Adipocyte (in vitro differentiated cells): ENCODE results near the gene PDZRN3.

Experiments used
- DNase-seq: peaks from one replicate; pipeline ENCODE4 v3.0.0-alpha.2; 2015; ENCODE audit warnings: low read depth
- H3K27me3 ChIP-seq: replicated peaks from 2 replicates; pipeline ENCODE4 v1.7.0; 2013; ENCODE audit warnings: mild to moderate bottlenecking, low read length, moderate library complexity; ENCODE audit not compliant: control insufficient read depth, insufficient read depth
- H3K36me3 ChIP-seq: 2 replicates; pipeline ENCODE4 v1.7.0; 2013; ENCODE audit warnings: low read length, mild to moderate bottlenecking, moderate library complexity; ENCODE audit not compliant: control insufficient read depth, insufficient read depth, severe bottlenecking
- H3K4me1 ChIP-seq: 2 replicates; pipeline ENCODE4 v1.7.0; 2013; ENCODE audit warnings: mild to moderate bottlenecking, low read length, moderate library complexity; ENCODE audit not compliant: control insufficient read depth, insufficient read depth
- H3K4me3 ChIP-seq: 2 replicates; pipeline ENCODE4 v1.7.0; 2013; ENCODE audit warnings: mild to moderate bottlenecking, low read length, moderate library complexity
- H3K9ac ChIP-seq: 2 replicates; pipeline ENCODE4 v1.7.0; 2013; ENCODE audit warnings: mild to moderate bottlenecking, low read length, moderate library complexity
- H3K9me3 ChIP-seq: 2 replicates; pipeline ENCODE4 v1.7.0; 2013; ENCODE audit warnings: mild to moderate bottlenecking, low read length, moderate library complexity; ENCODE audit not compliant: control insufficient read depth

Gene PDZRN3

DNA sequence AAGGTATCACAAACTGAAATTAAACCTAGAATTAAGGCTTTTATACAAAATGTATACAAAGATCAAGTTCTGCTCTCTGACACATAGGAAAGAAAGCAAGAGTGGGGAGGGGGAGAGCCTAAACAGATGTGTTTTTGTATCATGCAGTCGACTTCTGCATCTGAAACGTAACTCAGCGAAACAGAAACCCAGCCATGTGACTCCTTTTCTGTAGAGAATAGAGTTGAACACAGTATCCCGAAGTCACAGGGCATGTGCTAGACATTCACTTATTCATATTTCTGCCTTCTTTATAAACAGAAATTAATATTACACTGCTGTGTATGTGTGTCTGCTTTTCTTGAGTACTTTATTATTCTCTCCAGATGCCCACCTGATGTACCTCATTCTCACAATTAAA lies 121.0 kb downstream of the PDZRN3 start:
- Histone ChIP-seq H3K9me3 (no peaks in the 10 kb centered on the region), H3K4me1 (peaks cover 31% of the 10 kb centered on the region), H3K9ac (peak overlapping the region; percentile 13), H3K4me3 (no peak overlapping the region), H3K27me3 (no peaks in the 10 kb centered on the region), H3K36me3 (no peaks in the 10 kb centered on the region)
- no peak for DNase-seq

GRCh38 chr3:73502609-73503583 lies 121.8 kb downstream of the PDZRN3 start:
- H3K36me3 ChIP-seq, result no peaks in the 10 kb centered on the region
- H3K4me3 ChIP-seq, result no peak overlapping the region
- H3K9ac ChIP-seq, result no peak overlapping the region
- DNase-seq, result peak; percentile 89
- H3K4me1 ChIP-seq, result peaks cover 29% of the 10 kb centered on the region
- no peaks in the 10 kb centered on the region for H3K27me3 ChIP-seq
- no peaks in the 10 kb centered on the region for H3K9me3 ChIP-seq

DNA sequence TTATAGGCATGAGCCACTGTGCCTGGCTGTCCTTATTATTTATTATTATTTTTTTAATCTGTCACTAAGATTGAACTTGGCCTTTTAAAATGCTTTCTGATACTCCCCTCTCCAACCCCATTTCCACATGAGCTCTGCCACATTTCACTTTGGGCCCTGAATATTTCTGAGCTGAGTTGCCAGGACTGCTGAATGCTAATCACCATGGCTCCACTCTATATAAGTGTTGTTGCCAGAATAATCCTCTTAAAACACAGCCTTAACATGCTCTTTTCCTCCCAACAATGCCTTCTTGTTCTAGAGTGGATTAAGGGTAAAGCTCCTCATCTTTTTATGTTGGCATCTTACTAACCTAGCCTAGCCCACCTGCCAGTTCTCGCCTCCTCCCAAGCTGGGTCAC lies 124.4 kb downstream of the PDZRN3 start:
- H3K36me3 ChIP-seq, result no peaks in the 10 kb centered on the region
- no peaks in the 10 kb centered on the region for H3K27me3 ChIP-seq
- H3K4me3 ChIP-seq, result no peak overlapping the region
- H3K9me3 ChIP-seq, result no peaks in the 10 kb centered on the region
- peaks cover 29% of the 10 kb centered on the region for H3K4me1 ChIP-seq
- DNase-seq, result peak; percentile 30
- no peak overlapping the region for H3K9ac ChIP-seq

- DNase-seq, result no peak
- H3K4me1 ChIP-seq, result peaks cover 31% of the 10 kb centered on the region
- no peak overlapping the region for H3K4me3 ChIP-seq
- H3K9ac ChIP-seq, result no peak overlapping the region
- no peaks in the 10 kb centered on the region for H3K36me3 ChIP-seq
- no peaks in the 10 kb centered on the region for H3K9me3 ChIP-seq
- H3K27me3 ChIP-seq, result no peaks in the 10 kb centered on the region
Observed at GRCh38 chr3:73499787-73500186, 125.0 kb downstream of the PDZRN3 start.

DNA sequence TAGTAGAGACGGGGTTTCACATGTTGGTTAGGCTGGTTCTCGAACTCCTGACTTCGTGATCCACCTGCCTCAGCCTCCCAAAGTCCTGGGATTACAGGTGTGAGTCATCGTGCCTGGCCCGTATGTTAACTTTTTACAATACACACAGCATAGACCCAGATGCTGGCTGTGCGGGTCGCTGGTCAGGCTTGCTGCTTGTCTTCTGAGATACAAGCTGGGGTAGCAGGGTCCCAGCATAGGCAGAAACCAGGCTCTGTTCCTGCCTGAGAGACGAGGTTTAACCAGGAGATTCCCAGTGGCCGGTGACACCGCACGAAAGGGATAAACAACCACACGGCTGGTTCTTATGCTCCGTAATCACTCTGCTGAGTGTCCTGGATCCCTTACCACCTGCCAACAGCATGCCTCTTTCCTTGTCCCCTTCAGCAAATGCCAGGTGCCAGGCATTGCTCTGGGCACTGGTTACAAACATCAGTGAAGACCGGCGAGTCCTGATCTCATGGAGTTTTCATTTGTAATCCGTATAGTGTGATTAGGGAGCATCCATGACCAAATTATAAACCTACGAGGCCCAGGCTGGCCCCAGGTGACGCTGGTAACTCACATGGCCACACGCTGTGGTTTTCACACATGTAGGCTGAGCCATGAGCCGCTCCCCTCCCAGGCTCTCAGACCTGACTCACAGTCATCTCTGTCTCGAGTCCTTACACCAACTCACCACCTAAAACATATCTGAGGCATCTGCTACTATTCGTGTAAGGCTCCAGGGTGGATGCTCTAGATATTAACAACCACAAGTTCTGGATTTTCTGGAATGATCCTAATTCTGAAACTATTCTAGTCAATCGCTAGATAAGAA lies 125.7 kb downstream of the PDZRN3 start:
- Histone ChIP-seq H3K4me3 (no peak overlapping the region), H3K27me3 (no peaks in the 10 kb centered on the region), H3K9ac (no peak overlapping the region), H3K36me3 (no peaks in the 10 kb centered on the region), H3K4me1 (peaks cover 36% of the 10 kb centered on the region), H3K9me3 (no peaks in the 10 kb centered on the region)
- DNase-seq, result no peak

DNA sequence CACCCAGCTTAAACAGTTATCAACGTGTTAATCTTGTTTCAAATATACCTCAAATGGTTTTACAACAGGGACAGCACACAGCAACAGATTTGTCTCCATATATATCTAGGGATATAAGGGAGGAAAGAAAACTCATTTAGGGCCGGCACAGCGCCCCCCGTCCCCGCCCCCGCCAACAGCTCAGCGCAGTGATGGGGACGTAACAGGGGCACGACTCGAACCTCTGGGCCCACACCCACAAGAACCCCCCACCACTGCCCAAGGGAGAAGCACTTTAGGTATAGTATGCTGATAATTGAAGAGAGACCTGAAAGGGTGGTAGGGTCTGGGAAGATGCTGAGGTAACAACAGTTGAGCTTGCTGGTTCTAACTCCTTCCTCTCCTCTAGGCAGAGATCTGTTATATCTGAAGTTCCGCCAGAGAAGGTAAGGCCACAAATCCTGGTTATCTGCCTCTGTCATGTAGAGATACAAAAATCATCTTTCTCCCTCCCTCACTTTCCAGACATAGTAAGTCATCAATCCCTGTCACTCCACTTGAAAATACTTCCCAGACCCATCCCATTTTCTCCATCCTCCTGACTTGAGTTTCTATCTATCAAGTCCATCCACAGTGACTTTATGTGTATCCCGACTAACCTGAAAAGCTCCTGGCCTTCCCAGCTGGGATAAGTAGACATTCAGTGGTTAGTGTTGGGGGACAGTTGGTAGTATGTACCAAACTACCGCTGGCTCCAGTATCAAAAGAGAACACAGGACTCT lies 126.9 kb downstream of the PDZRN3 start:
- Histone ChIP-seq H3K4me1 (peaks cover 36% of the 10 kb centered on the region), H3K9ac (no peak overlapping the region), H3K27me3 (no peaks in the 10 kb centered on the region), H3K36me3 (no peaks in the 10 kb centered on the region), H3K9me3 (no peaks in the 10 kb centered on the region), H3K4me3 (no peak overlapping the region)
- no peak for DNase-seq

DNA sequence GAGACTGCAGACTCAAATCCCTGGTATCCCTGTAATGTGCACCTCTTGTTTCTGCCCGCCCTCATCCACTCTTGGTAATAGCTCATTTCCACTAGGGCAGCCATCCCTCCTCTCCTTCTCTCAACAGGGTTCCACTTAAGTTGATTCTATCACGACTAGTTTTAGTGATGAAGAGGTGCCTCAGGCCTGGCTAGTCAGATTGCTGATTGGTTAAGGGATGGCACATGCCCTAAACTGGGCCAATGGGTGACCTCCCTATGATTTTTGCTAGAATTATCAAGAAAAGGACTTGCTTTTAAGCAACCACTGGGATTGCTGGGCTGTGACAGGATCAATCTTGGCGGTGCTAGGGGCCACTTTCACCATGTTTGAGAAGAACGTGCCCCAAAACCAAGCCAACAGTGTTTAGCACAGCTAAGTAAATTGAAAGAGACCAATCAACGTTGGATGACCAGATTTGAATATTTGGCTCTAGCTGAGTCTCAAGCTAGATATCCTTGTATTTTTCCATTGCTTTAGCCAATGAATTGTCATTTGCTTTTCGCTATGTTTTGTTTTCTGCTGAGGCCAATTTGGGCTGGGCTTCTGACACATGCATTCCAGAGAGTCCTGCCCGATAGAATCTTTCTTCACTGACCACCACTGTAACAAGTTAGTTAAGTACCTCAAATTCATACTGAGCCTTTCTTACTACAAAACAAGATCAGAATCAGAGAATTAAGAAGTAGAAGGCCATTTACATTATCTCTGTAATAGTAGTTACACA lies 131.0 kb downstream of the PDZRN3 start:
- DNase-seq, result peak; percentile 88
- Histone ChIP-seq H3K9me3 (no peaks in the 10 kb centered on the region), H3K36me3 (no peaks in the 10 kb centered on the region), H3K4me3 (peak overlapping the region; percentile 22), H3K9ac (peak overlapping the region; percentile 46), H3K4me1 (peaks cover 49% of the 10 kb centered on the region), H3K27me3 (no peaks in the 10 kb centered on the region)

DNA sequence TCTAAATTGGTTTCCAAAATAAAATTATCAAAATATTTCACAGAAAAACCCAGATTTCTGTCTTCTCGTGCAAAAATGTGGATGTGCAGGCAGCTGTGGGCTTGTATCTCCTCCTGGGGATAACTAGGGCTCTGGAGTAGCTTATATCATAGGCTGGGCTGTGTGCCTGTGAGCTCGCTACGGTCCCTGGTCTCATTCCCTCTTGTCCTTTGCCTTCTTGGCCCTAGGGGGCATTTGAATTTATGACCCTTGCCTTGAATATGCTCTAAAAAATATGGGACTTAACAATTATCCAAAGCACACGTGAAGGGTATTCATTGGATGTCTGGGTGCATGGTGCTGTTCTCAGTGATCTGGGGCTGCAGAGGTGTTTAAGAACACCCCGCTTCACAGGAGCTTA lies 132.6 kb downstream of the PDZRN3 start:
- peaks cover 55% of the 10 kb centered on the region for H3K4me1 ChIP-seq
- H3K9me3 ChIP-seq, result no peaks in the 10 kb centered on the region
- DNase-seq, result no peak
- H3K36me3 ChIP-seq, result no peaks in the 10 kb centered on the region
- H3K4me3 ChIP-seq, result no peak overlapping the region
- no peak overlapping the region for H3K9ac ChIP-seq
- H3K27me3 ChIP-seq, result no peaks in the 10 kb centered on the region

DNA sequence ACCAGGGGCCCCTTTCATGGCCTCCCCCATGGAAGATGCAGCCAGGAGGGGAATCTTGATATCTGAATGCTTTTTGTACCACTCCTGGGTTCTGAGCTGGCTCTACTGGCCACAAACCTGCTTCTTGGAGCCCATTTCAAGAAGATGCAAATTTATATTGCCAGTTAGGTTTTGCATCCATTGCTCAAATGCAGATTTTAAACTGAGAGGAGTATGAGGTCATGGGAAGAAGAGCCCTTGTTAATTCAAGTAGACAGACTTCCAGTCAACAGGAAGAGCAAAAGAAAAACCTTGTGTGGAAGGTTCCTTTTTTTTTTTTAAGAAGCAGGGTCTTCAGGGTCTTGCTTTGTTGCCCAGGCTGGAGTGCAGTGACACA lies 133.5 kb downstream of the PDZRN3 start:
- no peak overlapping the region for H3K9ac ChIP-seq
- DNase-seq, result no peak
- no peaks in the 10 kb centered on the region for H3K36me3 ChIP-seq
- H3K4me3 ChIP-seq, result no peak overlapping the region
- peaks cover 55% of the 10 kb centered on the region for H3K4me1 ChIP-seq
- no peaks in the 10 kb centered on the region for H3K27me3 ChIP-seq
- H3K9me3 ChIP-seq, result no peaks in the 10 kb centered on the region

- Histone ChIP-seq H3K9ac (no peak overlapping the region), H3K27me3 (no peaks in the 10 kb centered on the region), H3K4me1 (peaks cover 55% of the 10 kb centered on the region), H3K4me3 (no peak overlapping the region), H3K36me3 (no peaks in the 10 kb centered on the region), H3K9me3 (no peaks in the 10 kb centered on the region)
- peak; percentile 76 for DNase-seq
Observed at GRCh38 chr3:73490453-73491286, 134.1 kb downstream of the PDZRN3 start.
